M059J (cell line): ENCODE measurements around the gene CEMIP. TPM values are rescaled to one million over a fixed set of nuclear protein-coding genes. Genes with fewer than 3 reads are reported as not detected.
A peak's percentile ranks its signal among the peaks of the same experiment; 100 is the strongest.

Experiments used
- DNase-seq: peaks from one replicate; pipeline ENCODE4 v3.0.0-alpha.2; 2012; ENCODE audit warnings: low read depth
- total RNA-seq: library from RNA; depleted of rRNA; stranded (reverse); fragments of >200 nt; shearing (Covaris generic); gene quantifications from 2 replicates; pipeline ENCODE4 v1.2.3, GENCODE V29; 2014; rRNA removed

CEMIP gene
- 2.1 and 4.0 TPM in 2 replicates for total RNA-seq

GRCh38 chr15:80778964-80779657 is at the start of gene CEMIP:
Gene CEMIP (plus strand): TSS chr15:80779370. CDS start chr15:80873880, 94,510 bp downstream.
- peak; percentile 65 for DNase-seq

- DNase-seq = no peak
These were observed 48.8 kb upstream of the CEMIP start for GRCh38 chr15:80730387-80730786.

- DNase-seq = no peak
These were observed 48.2 kb upstream of the CEMIP start for GRCh38 chr15:80730926-80731325.

- no peak for DNase-seq
These were observed 47.0 kb upstream of the CEMIP start for GRCh38 chr15:80732167-80732566.

GRCh38 chr15:80732818-80733217 is 46.4 kb upstream of the CEMIP start:
- DNase-seq = no peak

GRCh38 chr15:80733460-80733859 is 45.7 kb upstream of the CEMIP start:
- no peak for DNase-seq

GRCh38 chr15:80735344-80735743 is 43.8 kb upstream of the CEMIP start:
- no peak for DNase-seq

- no peak for DNase-seq
These were observed 42.6 kb upstream of the CEMIP start for GRCh38 chr15:80736560-80736959.

GRCh38 chr15:80739919-80740318 is 39.3 kb upstream of the CEMIP start:
- no peak for DNase-seq

- no peak for DNase-seq
These were observed 37.1 kb upstream of the CEMIP start for GRCh38 chr15:80742081-80742480.

GRCh38 chr15:80743189-80743833 is 35.9 kb upstream of the CEMIP start:
- DNase-seq = peak; percentile 10

GRCh38 chr15:80744415-80744814 is 34.8 kb upstream of the CEMIP start:
- DNase-seq = no peak

GRCh38 chr15:80744826-80745225 is 34.3 kb upstream of the CEMIP start:
- peak; percentile 43 for DNase-seq

GRCh38 chr15:80745888-80746287 is 33.3 kb upstream of the CEMIP start:
- DNase-seq = no peak

GRCh38 chr15:80747317-80748053 is 31.7 kb upstream of the CEMIP start:
- no peak for DNase-seq

- peak; percentile 37 for DNase-seq
These were observed 29.6 kb upstream of the CEMIP start for GRCh38 chr15:80749589-80749988.

GRCh38 chr15:80750575-80750974 is 28.6 kb upstream of the CEMIP start:
- DNase-seq = no peak

GRCh38 chr15:80752204-80752603 is 27.0 kb upstream of the CEMIP start:
- DNase-seq = no peak

GRCh38 chr15:80753161-80753560 is 26.0 kb upstream of the CEMIP start:
- no peak for DNase-seq

GRCh38 chr15:80754014-80754413 is 25.2 kb upstream of the CEMIP start:
- no peak for DNase-seq

- no peak for DNase-seq
These were observed 23.3 kb upstream of the CEMIP start for GRCh38 chr15:80755885-80756284.

- DNase-seq = no peak
These were observed 20.9 kb upstream of the CEMIP start for GRCh38 chr15:80758130-80758745.
